GM10266 (cell line): ENCODE results near the gene ITPRID1.

Source experiments
- DNase-seq: peaks from one replicate; pipeline ENCODE4 v3.0.0; 2012; ENCODE audit errors: extremely low spot score
- TF ChIP-seq, protein P1 (sequence below): IDR thresholded peaks from 2 replicates; pipeline ENCODE4 v1.5.1; 2012; ENCODE audit warnings: mild to moderate bottlenecking, low read depth; ENCODE audit not compliant: control insufficient read depth, insufficient read depth; ENCODE audit errors: missing control alignments

The ITPRID1 gene

DNA sequence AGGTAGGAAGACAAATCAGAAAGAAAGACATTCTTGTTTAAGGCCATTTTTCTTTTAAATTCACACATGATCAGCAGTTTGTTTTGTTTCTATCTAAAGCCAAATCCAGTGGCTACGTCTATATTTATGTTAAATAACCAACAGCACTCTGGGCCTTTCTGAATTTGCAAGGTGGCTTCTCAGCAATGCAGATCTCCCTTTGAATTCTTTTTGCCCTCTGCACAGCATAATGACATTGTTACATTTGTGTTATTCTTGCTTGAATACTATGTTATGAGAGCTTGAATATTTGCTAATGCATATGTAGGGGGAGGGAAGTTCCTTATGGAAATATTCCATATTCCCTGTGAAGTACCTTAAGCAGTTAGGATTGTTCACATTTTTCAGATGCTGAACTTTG is 99.7 kb downstream of the ITPRID1 start:
- no peak for DNase-seq
- TF ChIP-seq, protein P1, sequence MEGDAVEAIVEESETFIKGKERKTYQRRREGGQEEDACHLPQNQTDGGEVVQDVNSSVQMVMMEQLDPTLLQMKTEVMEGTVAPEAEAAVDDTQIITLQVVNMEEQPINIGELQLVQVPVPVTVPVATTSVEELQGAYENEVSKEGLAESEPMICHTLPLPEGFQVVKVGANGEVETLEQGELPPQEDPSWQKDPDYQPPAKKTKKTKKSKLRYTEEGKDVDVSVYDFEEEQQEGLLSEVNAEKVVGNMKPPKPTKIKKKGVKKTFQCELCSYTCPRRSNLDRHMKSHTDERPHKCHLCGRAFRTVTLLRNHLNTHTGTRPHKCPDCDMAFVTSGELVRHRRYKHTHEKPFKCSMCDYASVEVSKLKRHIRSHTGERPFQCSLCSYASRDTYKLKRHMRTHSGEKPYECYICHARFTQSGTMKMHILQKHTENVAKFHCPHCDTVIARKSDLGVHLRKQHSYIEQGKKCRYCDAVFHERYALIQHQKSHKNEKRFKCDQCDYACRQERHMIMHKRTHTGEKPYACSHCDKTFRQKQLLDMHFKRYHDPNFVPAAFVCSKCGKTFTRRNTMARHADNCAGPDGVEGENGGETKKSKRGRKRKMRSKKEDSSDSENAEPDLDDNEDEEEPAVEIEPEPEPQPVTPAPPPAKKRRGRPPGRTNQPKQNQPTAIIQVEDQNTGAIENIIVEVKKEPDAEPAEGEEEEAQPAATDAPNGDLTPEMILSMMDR = no peak

DNA sequence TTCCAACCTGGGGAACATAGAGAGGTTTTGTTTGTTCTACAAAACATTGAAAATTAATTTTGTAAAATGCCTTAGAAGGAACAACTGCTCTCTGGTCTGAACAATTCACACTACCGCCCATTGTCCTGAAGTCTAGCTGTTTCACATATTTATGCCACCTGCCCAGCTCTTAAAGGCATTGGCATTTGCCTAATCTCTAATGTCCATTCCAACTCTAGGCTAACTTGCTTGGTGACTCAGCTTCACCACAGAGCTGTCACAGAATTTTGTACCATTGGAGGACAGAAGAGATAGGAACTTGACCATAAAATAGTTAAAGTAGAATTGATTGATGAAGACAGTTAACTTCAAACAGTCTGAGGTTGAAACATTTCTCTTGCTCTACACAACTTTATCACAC is 119.6 kb downstream of the ITPRID1 start:
- TF ChIP-seq, protein P1 = no peak
- no peak for DNase-seq

DNA sequence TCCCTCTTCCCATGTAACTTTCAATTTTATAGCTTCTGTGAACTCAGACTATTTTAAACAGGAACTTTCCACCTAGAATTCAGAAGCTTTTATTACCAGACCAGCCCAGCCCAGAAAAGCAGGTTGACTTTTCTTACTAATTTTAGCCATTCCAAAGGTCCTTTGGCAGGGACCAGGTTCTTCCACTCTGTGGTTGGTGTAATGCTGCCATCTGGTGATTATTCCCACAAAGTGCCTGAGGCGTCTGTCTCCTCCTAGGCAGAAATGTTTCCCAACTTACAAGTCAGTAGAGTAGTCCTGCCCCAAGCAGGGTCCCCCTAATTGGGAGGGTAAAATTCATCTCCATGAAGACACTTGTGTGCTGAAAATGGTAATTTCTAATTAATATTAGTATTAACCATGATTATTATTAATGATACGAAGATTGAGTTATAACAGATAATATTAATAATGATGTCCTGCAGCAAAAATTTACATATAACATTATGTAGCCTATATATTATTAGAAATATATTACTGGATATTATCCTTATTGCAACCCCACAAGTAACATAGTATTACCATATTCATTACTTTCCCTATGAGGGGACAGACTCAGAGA is 120.1 kb downstream of the ITPRID1 start:
- TF ChIP-seq, protein P1 = peak; percentile 44
- peak; percentile 22 for DNase-seq

DNA sequence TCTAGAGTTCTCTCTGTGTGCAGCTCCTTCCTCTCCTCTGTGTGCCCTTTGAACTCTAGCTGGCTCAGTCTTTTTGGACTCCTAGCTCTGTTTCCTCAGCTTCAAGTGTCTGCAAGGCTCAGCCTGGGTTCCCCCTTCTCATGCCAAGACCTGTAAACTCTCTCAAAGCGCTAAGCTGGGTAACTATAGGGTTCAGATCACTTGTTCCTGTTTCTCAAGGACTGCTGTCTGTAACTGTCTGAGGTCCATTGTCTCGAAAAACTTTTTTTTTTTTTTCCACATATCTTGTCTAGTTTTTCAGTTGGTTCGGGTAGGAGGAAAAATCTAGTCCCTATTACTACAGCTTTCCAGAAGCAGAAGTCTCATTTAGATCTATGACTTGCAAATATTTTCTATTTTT is 126.5 kb downstream of the ITPRID1 start:
- TF ChIP-seq, protein P1 = no peak
- DNase-seq = no peak

DNA sequence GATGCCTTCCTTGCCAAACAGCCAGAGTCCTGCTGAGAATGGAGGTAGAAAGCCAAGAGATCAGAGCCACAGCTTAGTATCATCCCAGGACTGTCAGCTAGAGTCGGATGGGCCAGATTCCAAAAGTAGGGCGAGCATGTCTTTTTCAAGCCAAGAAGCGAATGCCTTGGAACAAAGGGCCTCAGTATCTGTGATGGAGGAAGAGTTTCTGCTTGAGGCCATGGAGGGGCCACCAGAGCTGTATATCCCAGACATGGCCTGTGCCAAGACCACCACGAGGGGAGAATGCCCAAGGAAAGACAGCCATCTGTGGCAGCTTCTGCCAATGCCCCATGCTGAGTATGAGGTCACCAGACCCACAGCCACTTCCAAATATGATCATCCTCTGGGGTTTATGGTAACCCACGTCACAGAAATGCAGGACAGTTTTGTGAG is 128.8 kb downstream of the ITPRID1 start:
- TF ChIP-seq, protein P1 = no peak
- DNase-seq = no peak

DNA sequence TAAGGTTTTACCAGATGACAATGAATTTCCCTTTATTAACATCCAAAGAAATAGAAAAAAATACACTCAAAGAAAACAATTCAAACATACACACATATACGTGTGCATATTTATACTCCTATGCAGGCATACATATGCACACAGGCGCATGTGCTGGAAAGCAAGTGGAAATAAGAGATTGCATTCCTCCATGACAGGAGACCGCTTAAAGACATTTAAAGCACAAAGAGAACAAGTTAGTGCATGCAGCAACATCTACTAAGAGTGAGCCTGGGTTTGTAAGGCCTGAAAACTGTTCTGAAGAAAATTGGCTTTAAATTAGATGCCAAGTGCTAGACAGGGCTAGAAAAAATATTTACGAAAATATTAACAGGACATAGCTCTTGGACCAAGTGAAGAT is 133.1 kb downstream of the ITPRID1 start:
- TF ChIP-seq, protein P1 = no peak
- no peak for DNase-seq

DNA sequence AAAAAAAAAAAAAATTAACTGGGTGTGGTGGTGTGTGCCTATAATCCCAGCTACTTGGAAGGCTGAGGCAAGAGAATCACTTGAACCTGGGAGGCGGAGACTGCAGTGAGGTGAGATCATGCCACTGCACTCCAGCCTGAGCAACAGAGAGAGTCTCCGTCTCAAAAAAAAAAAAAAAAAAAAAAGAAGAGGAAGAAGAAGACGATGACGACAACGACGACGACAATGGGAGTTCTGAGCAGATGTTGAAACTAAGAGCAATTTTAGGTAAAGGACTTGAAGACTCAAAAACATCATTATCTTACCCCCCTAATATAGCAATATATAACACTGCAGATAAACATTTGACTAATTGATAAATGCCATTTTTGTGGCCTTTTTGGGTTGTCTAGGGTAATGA is 133.6 kb downstream of the ITPRID1 start:
- no peak for DNase-seq
- TF ChIP-seq, protein P1 = no peak
